MV-4-11 (cell line): Measurements from ENCODE around the gene TDRD10.
"Not testable (repeated sequence)": the region's sequence is repeated elsewhere in the genome, so short reads cannot be mapped to it uniquely, and the experiment has no call there.

Experiments
- DNase-seq: peaks from one replicate; lab custom pipeline; 2025; lab: John Stamatoyannopoulos, UW

TDRD10 gene

GRCh38 chr1:154517661-154518060 lies 15.6 kb downstream of the TDRD10 start:
- no peak for DNase-seq

DNA sequence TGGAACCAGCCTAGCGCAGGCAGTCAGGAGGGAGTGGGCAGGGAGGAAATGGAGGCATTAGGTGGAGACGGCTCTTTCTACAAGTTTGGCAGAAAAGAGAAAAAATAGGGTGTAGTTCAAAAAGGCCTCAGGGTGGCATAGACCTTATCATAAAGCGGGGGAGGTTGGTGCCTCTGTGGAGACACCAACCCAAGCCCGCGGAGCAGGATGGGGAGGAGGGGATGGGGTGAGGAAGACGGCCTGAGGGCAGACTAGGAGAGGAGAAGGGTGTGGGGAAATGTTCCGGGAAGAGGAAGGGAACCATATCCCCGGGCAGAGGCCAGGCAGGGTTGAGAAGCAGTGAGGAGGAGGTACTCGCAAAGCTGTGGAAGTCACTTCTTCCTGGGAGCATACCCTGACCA lies 17.6 kb downstream of the TDRD10 start:
- DNase-seq = no peak

GRCh38 chr1:154520333-154520732 lies 18.3 kb downstream of the TDRD10 start:
- DNase-seq = no peak

GRCh38 chr1:154521695-154522094 lies 19.7 kb downstream of the TDRD10 start:
- no peak for DNase-seq

DNA sequence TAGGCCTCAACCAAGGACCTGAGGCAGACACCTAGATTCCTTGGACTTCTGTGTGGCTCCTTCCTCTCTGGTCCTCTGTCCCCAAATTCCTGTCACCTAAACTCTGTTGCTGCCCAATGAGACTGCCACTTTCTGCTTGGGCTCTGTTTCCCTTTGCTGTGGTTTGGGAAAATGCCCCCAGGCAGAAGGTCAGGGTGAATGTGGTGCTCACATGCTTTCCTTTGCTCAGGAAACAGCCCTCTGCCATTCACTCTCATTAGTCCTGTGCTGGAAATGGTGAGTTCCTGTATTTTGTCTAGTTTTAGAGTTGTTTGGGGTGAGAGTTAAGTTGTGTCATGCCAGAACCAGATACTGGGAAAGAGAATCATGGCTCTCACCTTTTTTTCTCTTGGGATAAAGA lies 22.9 kb downstream of the TDRD10 start:
- no peak for DNase-seq

GRCh38 chr1:154527192-154527591 lies 25.2 kb downstream of the TDRD10 start:
- DNase-seq = no peak

GRCh38 chr1:154529308-154529707 lies 27.3 kb downstream of the TDRD10 start:
- DNase-seq = no peak

DNA sequence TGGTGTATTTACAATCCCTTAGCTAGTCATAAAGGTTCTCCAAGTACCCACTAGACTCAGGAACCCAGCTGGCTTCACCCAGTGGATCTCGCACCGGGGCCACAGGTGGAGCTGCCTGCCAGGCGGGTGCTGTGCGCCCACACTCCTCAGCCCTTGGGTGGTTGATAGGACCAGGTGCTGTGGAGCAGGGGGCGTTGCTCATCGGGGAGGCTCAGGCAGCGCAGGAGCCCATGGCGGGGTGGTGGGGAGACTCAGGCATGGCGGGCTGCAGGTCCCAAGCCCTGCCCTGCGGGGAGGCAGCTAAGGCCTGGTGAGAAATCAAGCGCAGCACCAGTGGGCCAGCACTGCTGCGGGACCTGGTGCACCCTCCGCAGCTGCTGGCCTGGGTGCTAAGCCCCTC lies 29.9 kb downstream of the TDRD10 start:
- DNase-seq = not testable (repeated sequence)

DNA sequence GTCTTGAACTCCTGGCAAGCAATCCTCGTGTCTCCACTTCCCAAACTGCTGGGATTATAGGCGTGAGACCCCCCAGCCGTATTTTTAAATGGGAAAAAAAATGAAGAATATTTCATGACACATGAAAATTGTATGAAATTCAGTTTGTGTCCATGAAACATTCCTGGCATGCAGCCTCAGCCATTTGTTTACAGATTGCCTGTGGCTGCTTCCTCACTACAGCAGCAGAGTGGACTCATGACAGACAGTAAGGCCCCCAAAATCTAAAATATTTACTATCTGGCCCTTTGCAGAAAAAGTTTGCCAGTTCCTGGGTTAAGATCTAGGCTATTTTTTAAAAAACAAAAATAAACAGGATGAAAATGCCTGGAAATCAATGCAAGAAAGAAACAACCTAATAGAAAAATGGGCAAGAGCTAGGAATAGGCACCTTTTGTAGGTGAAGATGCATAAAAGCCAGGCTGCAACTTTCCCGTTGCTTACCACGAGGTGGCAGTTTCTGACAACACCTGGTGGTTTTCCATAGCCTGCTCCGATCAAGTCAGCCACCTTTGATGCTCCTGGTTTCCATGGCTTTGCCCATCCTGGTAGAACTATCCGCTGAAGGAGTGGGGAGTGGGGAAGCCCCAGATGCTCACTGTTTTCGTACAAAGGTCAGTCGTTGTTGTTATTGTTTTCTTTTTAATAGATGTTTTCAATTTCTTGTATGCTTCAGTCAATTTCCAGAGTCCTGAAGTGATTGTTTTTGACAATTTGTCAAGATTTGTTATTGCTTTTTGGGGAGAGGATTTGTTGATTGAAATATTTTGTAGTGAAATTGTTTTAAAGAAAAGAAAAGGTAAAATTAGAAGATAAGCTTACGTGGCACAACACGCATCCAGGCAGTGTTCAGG lies 32.2 kb downstream of the TDRD10 start:
- DNase-seq = no peak

GRCh38 chr1:154536570-154536969 lies 34.6 kb downstream of the TDRD10 start:
- DNase-seq = no peak

GRCh38 chr1:154539486-154540483 lies 37.8 kb downstream of the TDRD10 start:
- no peak for DNase-seq

- DNase-seq = no peak
These were observed 39.2 kb downstream of the TDRD10 start for GRCh38 chr1:154541231-154541630.

- DNase-seq = peak; percentile 29
These were observed 44.4 kb downstream of the TDRD10 start for GRCh38 chr1:154546264-154547063.

- no peak for DNase-seq
These were observed 45.2 kb downstream of the TDRD10 start for GRCh38 chr1:154547105-154547732.

DNA sequence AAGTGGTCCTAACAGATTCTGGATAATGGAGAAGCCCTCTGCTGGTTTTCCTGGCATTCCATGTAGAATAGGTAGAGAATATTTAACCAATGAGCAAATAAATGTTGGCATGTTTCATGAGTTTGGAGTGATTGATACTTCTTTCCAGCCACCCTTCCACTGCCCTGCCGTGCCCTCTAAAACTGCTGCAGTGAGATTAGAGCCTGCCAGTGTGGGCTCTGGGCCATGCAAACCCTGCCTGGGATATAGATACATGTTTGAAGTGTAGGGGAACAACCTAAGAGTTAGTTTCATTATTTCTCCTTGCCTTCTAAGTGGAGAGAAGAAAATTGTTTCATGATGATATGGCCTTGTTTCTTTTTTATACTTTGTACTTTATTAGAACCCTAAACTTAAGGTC lies 46.0 kb downstream of the TDRD10 start:
- no peak for DNase-seq

- no peak for DNase-seq
These were observed 47.3 kb downstream of the TDRD10 start for GRCh38 chr1:154549202-154549770.

DNA sequence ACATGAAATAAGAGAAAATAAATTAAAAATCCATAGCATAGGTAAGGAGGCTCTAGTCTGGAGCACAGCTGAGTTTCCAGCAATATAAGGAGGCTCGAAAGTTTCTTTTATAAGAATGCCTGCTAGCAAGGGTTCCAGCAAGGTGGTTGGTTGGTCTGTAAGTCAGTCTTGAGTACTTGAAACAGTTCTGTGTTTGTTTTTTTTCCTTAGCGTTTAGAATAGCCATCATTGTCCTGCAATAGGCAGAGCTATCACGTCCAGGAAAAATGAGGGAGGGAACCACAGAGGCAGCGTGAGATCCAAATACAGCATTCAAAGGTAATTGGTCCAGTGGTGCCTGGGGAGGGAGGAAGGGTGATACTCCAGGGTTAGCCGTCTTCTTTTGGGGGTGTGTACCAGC lies 48.1 kb downstream of the TDRD10 start:
- DNase-seq = no peak

DNA sequence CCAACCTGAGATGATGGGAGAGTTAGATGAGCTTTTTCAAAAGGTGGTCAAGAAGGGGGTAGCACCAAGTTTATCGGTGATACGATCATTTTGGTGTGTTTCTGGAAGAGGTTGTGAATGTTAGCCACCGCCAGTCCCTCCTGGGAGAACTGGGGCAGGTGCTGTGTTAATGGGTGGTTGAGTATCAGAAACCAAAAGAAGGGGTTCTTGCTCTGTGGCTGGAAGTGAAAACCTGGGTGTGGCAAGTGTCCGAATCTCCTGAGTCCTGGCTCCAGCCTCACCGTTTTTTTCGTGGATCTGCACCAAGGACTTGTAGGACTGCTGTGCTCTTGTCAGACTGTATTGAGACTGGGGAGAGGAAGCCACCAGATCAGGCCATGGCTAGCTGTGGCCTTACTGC lies 48.6 kb downstream of the TDRD10 start:
- no peak for DNase-seq

- no peak for DNase-seq
These were observed 49.5 kb downstream of the TDRD10 start for GRCh38 chr1:154551474-154551873.

DNA sequence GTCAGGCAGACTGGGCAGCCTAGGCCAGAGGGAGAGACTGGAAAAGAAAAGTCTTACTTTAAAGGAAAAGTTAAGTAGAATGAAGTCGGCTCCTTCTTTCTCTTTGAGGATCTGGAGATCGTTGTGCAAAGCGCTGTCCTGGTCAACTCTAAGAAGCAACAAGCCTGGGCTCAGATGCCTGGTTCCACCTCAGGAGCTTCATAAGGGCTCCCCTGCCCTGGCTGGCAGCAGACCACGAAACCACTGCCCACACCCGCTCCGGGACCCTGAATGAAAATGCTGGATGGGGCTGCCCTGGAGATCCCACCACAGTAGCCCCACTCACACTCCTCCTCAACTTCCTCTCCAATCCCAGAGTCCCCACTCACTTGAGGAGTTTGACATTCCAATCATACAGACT lies 50.0 kb downstream of the TDRD10 start:
- DNase-seq = no peak
